G401.6 (cell line): ENCODE data around the gene SIGLEC11.
"Not testable (repeated sequence)": the region's sequence is repeated elsewhere in the genome, so short reads cannot be mapped to it uniquely, and the experiment has no call there.

Experiments
- FAIRE-seq: peaks from 2 replicates; lab custom pipeline; 2012; peaks lifted over from hg19 to GRCh38; lab: Jason Lieb, UNC

SIGLEC11 gene

DNA sequence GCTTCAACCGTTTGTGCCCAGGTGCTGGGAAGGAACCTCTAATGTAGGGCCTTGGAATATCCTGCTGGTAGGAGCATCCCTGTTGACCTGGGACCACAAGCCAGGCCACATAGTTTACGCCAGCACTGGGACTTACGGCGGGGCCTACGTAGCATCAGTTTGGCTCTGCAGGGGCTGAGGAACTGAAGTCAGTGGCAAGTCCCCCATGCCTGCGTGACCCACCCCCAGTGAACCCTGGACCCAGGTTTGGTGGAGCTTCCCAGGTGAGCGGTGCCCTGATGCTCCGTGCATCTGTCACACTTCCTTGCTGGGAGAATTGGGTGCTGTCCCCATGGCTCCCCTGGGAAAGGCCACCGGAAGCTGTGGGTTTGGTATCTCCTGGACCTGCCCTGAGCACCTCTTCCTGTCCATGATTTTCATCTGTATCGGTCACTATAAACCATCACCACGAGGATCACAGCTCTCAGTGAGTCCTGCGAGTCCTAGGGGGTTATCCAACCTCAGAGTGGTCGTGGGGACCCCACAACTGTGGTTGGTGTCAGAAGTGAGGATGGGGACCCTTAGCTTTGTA, 9.9 kb downstream of the SIGLEC11 start:
- no peak for FAIRE-seq

DNA sequence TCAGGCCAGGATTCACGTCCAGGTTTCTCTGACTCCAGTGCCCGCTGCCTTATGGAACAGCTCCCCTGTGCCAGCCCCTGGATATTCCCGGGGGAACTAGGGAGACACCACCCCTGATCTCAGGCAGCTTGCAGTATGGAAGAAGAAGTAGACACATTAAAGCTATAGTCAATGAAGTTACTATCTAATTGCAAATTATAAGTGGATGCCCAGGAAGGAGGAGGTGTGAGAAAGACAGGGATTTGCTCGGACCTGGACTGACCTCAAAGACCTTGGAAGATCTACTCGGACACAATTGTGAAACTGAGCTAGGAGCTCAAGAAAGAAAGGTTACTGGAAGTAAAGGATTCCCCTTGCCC, 10.4 kb downstream of the SIGLEC11 start:
- FAIRE-seq: no peak

DNA sequence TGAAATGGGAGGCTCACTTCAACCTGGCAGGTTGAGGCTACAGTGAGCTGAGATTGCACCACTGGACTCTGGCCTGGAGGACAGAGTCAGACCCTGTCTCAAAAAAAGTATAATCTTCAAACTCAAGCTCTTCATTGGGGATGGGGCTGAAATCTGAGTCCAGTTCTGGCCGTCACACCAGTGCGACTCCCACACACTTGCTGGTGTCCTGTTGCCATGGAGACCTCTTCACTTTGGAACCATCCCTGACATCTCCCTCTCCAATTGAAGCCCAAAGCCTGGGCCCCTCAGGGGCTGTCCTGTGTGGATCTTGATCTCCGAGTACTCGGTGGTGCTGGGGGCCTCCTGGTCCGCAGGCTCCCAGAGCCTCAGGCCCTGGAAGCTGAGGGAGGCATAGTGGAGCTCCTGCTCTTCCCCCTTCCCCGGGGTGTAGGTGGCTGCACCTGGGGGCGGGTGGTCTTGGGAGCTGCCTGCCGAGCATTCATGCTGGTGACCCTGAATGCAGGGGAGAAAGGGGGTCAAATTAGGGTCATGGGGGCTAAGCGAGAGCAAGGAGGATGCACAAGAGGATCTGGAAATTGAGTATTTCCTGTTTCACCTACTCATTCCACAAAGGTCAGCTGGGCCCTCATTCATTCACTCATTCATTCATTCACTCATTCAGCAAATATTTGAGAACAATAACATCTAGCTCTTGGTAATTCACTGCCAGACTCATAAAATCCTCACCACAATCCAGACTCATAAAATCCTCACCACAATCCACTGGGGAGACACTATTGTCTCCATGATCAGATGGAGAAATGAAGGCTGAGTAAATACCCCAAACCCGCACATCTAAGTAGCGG, 11.0 kb downstream of the SIGLEC11 start:
- FAIRE-seq: no peak

DNA sequence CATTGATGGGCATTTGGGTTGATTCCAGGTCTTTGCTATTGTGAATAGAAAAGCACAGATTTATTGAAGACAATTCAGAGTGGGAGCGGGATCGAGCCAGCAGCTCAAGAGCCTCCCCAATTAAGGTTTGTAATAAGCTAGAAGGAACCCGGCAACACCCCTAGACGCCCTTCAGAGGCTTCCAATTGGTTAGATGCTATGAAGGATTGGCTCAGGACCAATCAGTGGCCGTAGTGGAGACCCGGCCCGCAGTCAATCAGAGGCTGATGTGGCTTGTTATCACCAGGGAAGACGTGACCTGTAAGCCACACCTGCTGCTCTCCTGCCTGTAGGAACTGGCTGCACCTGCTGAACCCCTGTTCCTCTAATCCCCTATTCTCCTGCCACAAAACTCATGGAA, 14.6 kb downstream of the SIGLEC11 start:
- FAIRE-seq: no peak

DNA sequence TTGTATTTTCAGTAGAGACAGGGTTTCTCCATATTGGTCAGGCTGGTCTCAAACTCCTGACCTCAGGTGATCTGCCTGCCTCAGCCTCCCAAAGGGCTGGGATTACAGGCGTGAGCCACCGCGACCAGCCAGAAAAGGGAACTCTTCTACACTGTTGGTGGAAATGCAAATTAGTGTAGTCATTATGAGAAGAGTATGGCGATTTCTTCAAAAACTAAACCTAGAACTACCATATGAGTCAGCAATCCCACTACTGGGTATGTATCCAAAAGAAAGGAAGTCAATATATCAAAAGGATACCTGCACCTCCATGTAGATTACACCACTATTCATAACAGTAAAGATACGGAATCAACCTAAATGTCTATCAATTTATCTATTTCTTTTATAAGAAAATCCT, 16.4 kb downstream of the SIGLEC11 start:
- FAIRE-seq: not testable (repeated sequence)

DNA sequence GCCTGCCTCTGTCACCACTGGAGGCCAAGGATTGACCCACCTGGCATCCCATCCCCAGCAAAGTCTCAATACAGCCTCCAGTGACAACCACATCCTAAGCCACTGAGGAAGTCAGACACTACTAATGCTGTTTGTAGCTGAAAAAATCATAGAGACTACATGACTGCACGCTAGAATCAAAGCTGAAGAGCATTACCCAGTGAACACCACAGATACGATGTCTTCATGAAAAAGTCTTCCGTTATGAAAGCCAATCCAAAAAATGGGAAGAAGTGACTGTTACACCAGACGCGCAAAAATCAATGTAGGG, 20.5 kb downstream of the SIGLEC11 start:
- no peak for FAIRE-seq

DNA sequence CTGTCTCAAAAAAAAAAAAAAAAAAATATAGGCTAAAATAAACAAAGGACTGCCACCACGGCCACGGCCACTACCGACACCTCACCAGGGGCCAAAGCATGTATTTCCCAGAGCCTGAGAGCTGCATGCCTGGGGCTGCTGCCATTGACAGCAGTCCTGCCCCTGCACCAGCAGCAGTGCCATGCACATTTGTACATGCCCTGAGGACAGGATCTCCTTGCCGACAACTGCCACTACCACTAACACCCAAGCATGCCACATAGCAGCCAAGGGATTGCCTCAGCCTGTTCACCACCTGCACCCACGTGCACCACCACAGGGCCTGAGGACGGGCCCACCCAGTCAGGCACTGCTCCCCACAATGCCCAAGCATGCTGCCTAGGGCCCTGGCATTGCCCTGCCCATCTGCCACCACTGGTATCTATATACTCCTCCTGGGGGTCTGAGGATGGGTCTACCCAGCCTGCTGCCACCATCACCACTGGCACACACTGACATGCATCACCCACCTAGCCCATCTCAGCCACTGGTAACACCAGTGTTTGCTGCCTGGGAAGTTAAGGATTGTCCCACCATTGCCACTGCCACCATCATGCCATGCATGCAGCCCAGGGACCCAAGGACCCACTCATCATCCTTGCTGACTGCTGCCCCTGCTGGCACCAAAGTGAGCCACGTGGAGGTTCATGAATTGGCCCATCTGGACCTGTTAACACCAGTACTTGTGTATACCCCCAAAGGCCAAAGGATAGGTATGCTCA, 21.1 kb downstream of the SIGLEC11 start:
- no peak for FAIRE-seq

DNA sequence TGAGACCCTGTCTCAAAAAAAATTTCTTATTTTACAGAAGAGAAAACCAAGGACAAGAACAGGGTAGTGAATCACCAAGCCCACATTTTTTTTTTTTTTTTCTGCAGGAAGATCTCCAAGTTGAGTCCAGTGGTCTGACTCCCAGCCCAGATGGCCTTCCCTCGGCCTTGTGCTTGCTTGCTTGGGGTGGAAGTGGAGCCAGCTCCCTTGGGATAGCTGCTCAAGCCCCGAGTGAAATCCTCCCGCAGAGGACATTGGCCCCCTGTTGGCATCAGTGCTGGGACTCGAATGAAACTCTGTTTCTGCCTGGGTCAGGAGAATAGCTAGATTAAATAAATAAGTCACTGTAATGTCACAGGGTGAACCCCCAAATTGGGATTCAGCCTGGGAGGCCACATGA, 22.3 kb downstream of the SIGLEC11 start:
- FAIRE-seq: no peak

DNA sequence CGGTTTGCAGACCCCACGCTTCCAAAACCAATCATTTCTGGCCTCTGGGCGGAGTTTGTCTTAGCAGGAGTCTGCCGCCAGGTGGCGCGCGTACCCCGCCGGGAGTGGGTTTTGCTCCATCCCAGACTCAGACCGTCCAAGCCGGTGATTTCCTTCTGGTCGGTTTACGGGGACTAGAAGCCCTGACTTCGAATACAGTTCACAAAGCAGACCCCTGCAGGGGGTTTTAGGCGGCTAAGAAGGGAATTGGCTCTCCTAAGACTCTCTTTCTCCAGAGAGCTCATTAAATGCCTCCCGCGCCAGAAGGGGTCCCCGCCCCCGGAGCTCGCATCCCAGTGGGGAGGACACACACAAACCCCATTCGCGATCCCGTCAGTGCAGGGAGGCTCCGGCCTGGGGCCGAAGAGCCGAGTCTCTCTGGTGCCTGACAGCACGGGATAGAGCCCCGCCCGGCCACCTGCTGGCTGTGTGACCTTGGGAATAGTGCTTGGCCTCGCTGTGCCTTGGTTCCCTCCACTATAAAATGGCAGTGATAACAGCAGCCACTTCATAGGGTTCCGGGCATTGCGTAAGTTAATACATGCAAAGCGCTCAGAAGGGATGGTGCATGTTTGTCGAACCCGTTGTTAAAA, 23.1 kb downstream of the SIGLEC11 start:
- FAIRE-seq: peak; percentile 19

DNA sequence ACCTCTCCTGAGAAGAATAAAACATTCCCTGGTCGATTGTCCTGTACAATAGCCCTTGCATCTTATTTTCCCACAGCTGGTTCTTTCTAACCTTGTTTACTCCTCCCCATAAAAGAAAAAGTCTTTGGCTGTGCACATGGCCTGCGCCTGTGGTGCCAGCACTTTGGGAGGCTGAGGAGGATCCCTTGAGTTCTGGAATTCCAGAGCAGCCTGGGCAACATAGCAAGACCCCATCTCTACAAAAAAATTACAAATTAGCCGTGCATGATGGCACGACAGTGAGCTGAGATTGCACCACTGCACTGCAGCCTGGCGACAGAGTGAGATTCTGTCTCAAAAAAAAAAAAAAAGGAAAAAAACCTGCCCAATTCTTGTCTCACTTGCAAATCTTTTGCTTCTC, 24.4 kb downstream of the SIGLEC11 start:
- FAIRE-seq: no peak

DNA sequence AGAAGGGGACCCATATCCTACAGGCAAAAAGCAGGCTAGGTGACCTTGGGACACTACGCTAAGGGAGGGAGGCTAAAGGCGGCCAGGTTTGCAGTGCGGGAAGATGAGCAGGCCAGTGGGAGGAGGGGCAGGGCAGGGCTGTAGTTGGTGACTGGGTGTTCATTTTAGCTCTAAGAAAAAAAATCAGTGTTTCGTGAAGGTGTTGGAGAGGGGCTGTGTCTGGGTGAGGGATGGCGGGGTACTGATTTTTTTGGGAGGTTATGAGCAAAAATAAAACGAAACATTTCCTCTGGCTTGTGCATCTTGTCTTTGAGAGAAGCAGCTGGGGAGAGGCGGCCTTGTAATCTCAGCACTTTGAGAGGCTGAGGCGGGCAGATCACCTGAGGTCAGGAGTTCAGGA, 27.3 kb downstream of the SIGLEC11 start:
- no peak for FAIRE-seq

DNA sequence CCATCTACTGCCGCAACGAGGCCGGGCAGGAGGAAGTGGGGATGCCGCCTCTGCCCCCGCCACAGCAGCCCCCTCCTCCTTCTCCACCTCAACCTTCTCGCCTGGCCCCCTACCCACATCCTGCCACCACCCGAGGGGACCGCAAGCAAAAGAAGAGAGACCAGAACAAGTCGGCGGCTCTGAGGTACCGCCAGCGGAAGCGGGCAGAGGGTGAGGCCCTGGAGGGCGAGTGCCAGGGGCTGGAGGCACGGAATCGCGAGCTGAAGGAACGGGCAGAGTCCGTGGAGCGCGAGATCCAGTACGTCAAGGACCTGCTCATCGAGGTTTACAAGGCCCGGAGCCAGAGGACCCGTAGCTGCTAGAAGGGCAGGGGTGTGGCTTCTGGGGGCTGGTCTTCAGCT, 28.2 kb downstream of the SIGLEC11 start:
- FAIRE-seq: no peak

DNA sequence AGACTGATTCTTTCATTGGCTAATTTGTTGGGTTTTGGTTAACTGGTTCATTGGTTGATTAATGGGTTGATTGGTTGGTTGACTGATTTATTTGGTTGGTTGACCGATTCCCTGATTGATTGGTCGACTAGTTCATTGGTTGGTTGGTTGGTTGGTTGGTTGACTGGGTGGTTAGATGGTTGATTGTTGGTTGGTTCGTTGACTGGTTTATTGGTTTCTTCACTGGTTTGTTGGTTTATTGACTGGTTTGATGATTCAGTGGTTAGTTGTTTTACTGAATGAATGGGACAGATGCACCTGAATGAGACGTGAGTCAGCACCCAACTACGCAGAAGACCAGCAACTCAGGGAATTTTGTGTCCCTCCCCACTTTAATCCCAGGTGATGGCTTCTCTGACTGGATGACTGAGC, 28.9 kb downstream of the SIGLEC11 start:
- no peak for FAIRE-seq

DNA sequence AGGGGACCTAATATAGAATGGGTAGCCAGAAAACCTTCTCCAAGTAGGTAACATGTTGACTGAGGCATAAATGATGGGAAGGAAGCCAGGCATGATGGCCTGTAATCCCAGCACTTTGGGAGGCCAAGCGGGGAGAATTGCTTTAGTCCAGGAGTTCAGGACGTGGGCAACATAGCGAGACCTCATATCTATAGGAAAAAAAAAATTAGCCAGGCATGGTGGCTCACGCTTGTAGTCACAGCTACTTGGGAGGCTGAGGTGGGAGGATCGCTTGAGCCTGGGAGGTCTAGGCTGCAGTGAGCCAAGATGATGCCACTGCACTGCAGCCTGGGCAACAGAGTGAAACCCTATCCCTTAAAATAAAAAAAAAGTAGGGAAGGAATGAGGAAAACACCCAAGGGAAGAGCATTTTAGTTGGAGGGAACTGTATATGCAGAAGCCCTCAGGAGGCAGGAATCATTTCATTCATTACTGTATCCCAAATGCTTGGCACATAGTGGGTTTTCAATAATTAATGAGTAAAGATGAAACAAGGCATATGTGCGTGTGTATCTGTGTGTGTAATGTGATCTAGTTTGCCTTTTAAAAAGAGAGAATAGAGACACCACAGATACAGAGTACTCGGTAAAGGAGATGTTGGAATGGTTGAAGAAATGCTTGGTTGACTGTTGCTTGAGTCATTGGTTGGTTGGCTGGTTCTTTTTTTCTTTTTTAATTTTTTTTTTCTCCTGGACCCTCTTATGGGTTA, 29.5 kb downstream of the SIGLEC11 start:
- no peak for FAIRE-seq

DNA sequence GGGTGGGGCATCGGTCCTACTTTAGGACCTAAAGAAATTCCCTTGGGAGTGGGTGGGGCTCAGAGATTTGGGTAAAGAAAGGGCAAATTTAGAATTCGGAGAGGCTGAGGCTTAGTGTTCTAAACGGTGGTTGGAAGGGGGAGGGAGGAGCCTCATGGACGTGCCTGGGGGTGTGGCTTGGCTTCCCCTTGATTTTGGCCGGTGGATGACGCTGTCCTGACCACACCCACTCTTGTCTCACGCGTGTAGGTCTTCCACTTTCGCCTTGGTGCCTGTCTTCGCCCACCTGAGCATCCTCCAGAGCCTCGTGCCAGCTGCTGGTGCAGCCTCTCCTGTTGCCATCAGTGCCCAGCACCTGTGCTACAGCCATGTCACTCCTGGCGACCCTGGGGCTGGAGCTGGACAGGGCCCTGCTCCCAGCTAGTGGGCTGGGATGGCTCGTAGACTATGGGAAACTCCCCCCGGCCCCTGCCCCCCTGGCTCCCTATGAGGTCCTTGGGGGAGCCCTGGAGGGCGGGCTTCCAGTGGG, 30.4 kb downstream of the SIGLEC11 start:
- no peak for FAIRE-seq

DNA sequence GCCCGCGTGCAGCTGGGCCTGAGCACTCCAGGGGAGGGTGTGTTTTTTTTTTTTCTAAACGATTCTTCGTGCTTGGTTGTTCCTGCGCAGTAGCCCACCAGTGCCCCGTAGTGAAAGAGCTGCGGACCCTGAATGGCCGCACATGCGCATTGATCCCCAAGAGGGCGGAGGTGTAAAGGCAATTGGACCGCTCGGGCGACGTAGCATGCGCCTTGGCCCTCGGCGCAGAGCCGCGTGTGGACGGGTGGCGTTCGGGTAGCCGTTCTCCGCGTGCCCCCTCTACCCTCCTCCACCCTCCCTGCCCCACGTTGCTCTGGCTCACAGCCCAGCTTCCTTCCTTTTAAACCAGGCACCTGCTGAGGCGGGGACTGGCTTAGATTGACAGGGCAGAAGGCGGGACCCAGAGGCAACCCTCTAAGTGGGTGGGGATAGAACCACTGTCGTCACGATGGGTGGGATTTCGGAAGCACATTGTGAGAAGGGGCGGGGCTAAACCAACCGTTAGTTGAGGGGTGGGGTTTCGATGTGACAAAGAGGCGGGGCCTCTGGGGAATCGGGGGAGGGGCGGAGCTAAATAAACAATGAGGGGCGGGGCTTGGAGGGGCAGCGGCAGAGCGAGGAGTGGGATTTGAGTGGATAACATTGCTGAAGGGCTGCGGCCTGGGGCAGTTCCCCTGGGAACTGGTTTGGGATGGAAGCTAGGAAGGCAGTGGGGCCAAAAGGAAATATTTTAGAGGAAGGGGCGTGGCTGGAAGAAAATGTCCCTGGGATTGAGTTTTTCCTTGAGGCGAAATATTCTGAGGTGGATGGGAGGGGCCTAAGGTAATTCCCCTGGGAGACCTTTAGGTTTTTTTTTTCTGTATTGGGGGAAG, 31.1 kb downstream of the SIGLEC11 start:
- peak; percentile 92 for FAIRE-seq

DNA sequence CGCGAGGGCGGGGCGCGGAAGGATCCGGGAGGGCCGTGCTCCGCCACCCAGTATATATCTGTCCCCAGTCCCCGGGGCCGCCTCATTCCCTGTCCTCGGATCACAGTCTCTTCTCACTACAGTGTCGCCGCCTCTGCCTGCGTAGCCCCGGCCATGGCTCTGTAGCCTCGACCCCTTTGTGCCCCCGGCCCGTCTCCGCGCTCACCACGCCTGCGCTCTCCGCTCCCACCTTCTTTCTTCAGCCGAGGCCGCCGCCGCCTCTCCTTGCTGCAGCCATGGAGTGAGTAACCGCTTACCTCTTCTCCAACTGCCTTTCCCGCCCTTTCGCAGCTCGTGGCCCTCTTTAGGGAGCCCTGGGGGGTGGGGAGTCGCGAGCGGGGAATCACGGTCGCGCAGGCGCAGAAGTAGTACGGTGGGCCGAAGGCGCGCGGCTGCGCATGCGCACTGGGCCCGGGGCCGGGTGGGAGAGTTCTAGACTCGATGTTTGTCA, 31.8 kb downstream of the SIGLEC11 start, which contains the start of the genes ATF5 and NUP62:
Gene ATF5, plus strand, starts transcription at position 85 of the 490 bp plus-strand sequence. CDS start 1,646 bp downstream, outside the sequence.
Gene NUP62, minus strand, starts transcription at position 384 of the 490 bp plus-strand sequence. CDS start 19,697 bp downstream, outside the sequence.
- no peak for FAIRE-seq

DNA sequence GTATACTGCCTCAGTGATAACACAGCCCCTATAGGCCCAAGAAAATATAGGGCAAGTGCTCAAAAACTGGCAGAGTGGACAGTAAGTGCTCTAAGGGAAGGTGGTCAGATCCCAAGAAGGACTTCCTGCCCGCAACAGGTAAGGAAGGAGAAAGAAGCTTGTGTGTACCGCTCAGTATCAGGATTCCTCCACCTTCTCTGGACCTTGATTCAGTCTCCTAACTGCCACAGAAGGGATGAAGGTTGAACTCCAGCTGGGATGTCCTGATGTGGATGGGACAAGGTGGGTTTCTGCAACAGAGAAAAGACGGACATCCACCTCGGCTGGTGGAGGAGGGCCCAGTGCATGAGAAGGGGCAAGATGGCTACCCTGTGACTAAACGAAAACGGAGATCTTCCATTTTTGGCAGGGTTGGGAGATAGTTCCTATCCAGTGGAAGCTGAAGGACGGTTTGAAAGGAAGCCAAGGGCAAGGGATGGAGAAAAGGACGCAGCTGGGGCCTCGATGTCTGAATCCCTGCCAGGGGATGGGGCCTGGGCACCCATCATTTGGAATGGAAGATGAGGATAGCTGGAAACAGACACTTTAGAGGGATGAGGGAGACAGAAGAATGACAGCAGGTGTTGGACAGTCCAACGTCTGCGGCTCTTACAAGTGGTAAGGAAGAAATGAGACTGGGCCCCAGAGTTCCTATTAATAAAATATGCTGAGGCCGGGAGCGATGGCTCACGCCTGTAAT, 33.3 kb downstream of the SIGLEC11 start:
- no peak for FAIRE-seq

DNA sequence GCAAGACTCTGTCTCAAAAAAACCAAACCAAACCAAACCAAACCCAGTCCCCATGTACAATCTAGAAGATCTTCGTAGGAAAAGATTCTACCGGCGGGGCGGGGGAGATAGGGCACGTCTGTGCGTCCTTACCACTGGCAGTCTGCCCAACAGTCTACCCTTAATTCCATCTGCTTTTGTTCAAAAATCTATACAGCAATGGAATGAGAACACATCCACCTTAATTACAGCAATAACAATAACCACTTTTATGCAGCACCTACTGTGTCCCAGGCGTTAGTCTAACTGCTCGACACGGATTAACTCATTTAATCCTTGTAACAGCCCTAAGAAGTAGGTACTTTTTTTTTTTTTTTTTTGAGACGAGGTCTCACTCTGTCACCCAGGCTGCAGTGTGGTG, 34.5 kb downstream of the SIGLEC11 start:
- FAIRE-seq: no peak

DNA sequence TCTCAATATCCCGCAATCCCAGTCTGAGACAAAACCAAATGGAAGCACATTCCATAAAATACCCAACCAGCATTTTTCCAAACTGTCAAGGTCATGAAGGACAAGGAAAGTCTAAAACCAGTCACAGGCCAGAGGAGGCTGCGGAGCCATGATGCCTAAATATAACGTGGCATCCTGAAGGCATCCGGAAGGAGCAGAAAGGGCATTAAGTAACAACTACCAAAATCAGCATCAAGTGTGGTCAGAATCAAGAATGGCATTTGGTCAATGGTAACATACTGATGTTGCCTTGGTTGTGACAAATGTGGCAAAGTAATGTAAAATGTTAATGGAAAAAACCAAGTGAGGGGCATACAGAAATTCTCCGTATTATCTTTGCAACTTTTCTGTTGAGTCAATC, 35.5 kb downstream of the SIGLEC11 start:
- no peak for FAIRE-seq
